ELF-1 (cell line): Measurements from ENCODE around the gene SFMBT2.

ENCODE experiments used
- DNase-seq: peaks from one replicate; pipeline ENCODE4 v3.0.0-alpha.2; 2016; ENCODE audit warnings: low read depth, low spot score

The SFMBT2 gene

DNA sequence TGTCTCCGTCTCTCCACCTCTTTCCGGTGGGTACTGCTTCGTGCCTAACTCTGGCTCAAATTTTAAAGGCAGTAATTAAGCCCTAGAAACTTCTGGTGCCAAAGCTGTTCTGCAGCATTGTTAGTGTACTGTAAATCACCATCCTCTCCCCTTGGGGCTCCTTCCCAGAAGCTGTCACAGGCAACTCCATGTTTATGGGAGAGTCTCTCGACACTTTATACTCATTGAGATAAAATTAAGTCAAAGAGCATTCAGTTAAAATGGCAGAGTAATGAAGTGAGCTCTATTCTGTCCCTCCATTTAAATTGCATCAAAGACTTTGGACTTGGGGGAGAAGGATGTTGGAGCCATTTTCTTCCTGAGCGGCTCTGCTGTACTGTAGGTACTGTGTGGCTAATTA, 274.8 kb downstream of the SFMBT2 start:
- no peak for DNase-seq

DNA sequence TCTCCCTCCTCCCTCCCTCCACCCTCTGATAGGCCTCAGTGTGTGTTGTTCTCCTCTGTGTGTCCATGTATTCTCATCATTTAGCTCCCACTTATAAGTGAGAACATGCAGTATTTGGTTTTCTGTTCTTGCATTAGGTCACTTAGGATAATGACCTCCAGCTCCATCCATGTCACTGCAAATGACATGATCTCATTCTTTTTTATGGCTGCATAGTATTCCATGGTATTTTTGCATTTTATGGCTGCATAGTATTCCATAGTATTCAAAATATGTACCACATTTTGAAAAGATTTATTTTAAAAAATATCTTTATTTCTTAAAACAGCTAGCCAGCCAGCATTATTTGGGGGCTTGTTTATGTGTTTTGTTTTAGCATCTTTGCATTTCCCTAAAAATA, 275.6 kb downstream of the SFMBT2 start:
- DNase-seq, result no peak

DNA sequence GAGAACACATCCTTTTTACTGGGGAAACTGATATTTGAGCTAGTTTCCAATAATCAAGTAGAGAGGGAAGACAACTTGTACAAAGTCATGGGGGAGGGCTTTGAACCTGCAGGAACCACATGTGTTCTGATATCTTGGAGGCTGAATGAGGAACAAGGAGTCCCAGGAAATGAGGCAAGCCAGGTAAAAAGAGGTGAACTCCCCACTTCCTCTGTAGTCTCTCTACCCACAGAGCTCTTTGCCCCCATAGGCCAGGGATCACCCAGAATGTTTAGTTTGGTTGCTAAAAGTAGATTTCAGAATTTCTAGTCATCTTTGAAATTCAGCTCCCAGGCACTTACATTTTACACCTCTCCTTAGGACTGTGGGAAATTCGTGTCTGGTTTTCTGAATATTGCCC, 276.4 kb downstream of the SFMBT2 start:
- no peak for DNase-seq

GRCh38 chr10:7133958-7134357, 276.9 kb downstream of the SFMBT2 start:
- no peak for DNase-seq

DNA sequence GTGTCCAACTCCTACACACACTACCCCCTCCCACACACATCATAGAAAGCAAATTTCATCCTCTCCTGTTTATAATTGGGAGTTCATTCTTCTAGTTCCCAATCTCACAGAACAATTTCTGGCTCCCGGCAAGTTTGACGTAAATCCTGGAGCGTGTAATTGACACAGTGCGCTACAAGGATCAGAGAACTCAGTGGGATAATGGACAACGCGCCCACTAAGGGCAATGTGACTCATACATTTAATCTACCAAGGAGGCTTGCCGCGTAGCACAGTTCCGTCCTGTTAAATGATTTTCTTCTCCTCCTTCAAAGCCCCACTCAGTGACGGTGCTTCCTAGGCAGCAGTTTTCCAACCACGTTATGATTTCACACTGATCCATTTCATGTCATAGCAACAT, 277.6 kb downstream of the SFMBT2 start:
- DNase-seq, result no peak

DNA sequence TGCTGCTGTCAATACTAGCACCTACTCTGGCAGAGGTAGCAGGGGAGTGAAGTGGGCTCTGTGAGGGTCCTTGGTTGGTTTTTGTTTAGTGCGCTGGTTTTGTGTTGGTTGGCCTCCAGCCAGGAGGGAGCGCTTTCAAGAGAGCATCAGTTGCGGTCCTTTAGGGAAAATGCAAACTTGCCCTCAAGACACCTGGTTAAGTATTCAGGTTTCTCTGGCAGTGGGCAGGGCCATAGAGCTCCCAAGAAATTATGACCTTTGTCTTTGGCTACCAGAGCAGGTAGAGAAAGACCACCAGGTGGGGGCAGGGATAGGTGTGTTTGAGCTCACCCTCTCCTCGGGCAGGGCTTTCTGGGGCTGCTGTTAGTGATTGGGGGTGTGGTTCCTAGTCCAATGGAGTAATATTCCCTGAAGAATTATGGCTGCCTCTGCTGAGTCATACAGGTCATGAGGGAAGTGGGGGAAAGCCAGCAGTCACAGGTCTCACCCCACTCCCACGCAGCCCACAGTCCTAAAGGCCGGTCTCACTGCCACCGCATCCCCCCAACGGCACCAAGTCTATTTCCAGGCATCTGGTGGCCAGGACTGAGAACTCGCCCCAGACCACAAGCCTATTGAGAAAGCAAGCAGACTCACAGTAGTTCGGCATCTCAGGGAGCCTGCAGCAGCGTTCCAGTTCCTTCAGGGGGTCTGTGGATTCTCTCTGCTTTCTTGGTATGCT, 280.5 kb downstream of the SFMBT2 start:
- DNase-seq, result no peak

DNA sequence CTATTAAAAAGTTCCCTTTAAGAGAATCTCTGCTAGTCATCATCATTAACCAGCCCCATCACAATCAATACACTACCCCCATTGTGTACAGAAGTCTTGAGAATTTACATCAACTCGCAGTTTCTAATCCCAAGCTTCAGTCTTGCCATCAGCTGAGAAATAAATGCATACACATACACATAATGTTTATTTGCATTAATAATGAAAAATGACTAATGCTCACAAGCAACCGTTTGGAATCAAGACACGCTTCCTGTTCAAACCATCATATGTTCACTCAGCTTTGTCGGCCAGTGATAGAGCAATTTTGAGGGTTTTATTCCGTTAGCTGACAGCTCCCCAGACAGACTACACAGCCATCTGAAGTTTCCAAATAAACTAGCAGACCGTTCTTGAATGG, 287.1 kb downstream of the SFMBT2 start:
- DNase-seq, result no peak

DNA sequence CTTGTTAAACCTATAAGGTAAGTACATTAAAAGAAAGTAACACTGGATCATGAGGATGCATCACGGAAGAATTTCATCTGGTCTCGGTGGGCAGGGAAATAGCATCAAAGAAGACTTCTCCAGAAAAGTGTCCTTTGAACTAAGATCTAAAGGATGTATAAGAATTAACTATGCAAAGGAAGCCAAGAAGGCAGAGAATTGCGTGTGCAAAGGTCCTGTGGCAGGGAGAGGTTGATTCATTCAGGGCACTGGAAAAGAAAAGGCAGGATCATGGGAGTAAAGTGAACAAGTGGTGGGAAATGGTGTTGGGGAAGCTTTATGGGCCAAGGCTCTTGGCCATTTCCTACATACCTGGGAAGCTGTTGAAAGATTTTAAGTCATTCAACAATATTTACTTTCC, 288.3 kb downstream of the SFMBT2 start:
- no peak for DNase-seq

- peak; percentile 65 for DNase-seq
Observed at GRCh38 chr10:7121154-7121797, 289.6 kb downstream of the SFMBT2 start.

DNA sequence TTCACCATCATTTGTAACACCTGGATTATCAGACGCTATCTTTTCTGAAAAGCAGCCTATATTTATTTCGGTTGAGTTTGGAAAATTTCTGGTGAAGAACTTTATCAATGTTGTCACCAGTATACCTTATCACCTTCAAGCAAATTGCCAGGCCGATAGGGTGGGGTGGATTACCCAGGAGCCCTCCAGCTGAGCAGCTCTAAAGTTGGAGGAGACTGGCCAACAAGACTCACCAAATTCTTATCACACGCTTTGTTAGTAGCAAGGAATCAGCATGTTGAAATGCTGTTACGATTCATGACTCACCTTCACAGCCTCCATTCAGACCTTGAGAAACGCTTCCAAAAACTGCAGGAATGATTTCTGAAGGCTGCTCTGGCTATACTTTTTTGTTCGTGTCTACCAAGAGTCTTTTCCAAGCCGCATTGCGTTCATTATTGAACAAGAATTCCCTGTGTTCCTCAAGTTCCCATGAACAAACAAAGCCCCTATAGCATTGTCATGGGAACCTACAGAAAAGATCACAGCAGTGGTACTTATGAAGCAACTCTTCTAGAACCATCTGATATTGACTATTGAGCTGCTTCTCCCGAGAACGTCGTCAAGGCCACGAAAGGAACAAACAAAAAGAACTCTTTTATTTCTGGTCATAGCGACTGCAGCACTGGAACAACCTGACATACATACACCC, 291.4 kb downstream of the SFMBT2 start:
- no peak for DNase-seq

- no peak for DNase-seq
Observed at GRCh38 chr10:7117806-7118674, 292.8 kb downstream of the SFMBT2 start.

DNA sequence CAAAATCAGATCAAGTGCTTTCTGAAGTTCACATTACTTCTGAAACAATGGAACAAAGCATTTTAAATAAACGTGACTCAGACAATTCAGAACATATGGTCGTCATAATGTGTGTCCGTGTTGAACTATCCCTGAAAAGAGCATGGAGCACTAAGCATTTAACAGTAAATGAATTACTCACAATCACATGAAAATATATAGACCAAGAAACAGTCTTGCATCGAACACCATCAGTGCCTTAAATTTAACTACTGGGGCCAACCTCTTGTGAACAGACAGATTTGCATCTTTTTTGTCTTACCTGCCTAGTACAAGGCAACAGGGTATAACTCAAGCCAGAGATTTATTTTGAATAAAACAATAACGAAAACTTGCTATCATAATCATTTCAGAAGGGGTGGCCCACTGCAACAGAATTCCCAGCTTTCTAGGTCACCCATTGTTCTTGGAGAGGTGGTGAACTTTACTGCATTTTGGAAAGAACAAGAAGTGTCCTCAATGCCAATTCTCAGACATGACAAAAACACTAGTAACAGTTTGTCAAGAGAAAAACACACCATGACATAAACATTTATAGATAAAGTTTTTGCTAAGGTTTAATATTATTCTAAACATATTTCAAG, 293.5 kb downstream of the SFMBT2 start:
- DNase-seq, result no peak

GRCh38 chr10:7111561-7111960, 299.3 kb downstream of the SFMBT2 start:
- DNase-seq, result no peak

GRCh38 chr10:7111089-7111488, 299.7 kb downstream of the SFMBT2 start:
- DNase-seq, result no peak
